Tibial nerve (tissue), 4 donors: ENCODE results near the gene S100A5. TPM values are rescaled to one million over a fixed set of nuclear protein-coding genes. Genes with fewer than 3 reads are reported as not detected.
"Not testable (repeated sequence)": the region's sequence is repeated elsewhere in the genome, so short reads cannot be mapped to it uniquely, and the experiment has no call there.

ENCODE experiments used
- DNase-seq, 2 donors: peaks; one replicate each; pipeline ENCODE4 v3.0.0-alpha.2; 2019; ENCODE audit warnings: low spot score in 2 of 2
- H3K27ac ChIP-seq, 4 donors: fragments of 200-600 bp; sonication (generic) in 3 of 4; one replicate each; pipeline ENCODE4 v1.5.1; 2017 to 2019; ENCODE audit warnings: mild to moderate bottlenecking in 1 of 4
- H3K27me3 ChIP-seq, 2 donors: fragments of 200-600 bp; sonication (generic) in 1 of 2; one replicate each; pipeline versions ENCODE4 v1.5.1 to v1.6.0; 2017 to 2019
- H3K36me3 ChIP-seq, 3 donors: fragments of 200-600 bp; sonication (generic); one replicate each; pipeline ENCODE4 v1.5.1; 2018 to 2019
- H3K4me1 ChIP-seq, 4 donors: fragments of 200-600 bp; sonication (generic) in 3 of 4; one replicate each; pipeline ENCODE4 v1.5.1; 2017 to 2019
- H3K4me3 ChIP-seq, 4 donors: fragments of 200-600 bp; sonication (generic) in 3 of 4; one replicate each; pipeline ENCODE4 v1.5.1; 2017 to 2019; ENCODE audit warnings: mild to moderate bottlenecking in 1 of 4, moderate library complexity in 1 of 4
- H3K9me3 ChIP-seq, 4 donors: fragments of 200-600 bp; sonication (generic) in 3 of 4; one replicate each; pipeline ENCODE4 v1.5.1; 2017 to 2019
- EP300 ChIP-seq, 2 donors: sonication (generic); formaldehyde crosslinking; IDR thresholded peaks; one replicate each; pipeline ENCODE4 v1.6.1; 2017; ENCODE audit warnings: antibody characterized with exemption in 2 of 2, mild to moderate bottlenecking in 1 of 2
- POLR2A ChIP-seq, 2 donors: fragments of 450-650 bp; IDR thresholded peaks; one replicate each; pipeline ENCODE4 v1.6.1; 2017; ENCODE audit warnings: antibody characterized with exemption in 2 of 2, mild to moderate bottlenecking in 2 of 2, moderate library complexity in 2 of 2
- WGBS, 2 donors: methylation state at CpG; one replicate each; pipeline ENCODE4 v1.1.5; 2018; 5-methylcytosine and 5-hydroxymethylcytosine counted together
- total RNA-seq, 4 donors: library from RNA; depleted of rRNA; stranded (reverse); fragments of >200 nt; gene quantifications; one replicate each; pipeline ENCODE4 v1.1.0, GENCODE V29; 2016
- TF ChIP-seq, protein P1 (sequence below), 5 experiments: fragments of 200-600 bp in 3 of 5; fragments of 450-650 bp in 2 of 5; sonication (generic) in 3 of 5; IDR thresholded peaks; one replicate each; pipeline ENCODE4 v1.5.1; 2016 to 2019; ENCODE audit warnings: antibody characterized with exemption in 5 of 5, mild to moderate bottlenecking in 3 of 5, moderate library complexity in 2 of 5

S100A5 gene
- total RNA-seq, 4 donors from 2014 or later = not detected

DNA sequence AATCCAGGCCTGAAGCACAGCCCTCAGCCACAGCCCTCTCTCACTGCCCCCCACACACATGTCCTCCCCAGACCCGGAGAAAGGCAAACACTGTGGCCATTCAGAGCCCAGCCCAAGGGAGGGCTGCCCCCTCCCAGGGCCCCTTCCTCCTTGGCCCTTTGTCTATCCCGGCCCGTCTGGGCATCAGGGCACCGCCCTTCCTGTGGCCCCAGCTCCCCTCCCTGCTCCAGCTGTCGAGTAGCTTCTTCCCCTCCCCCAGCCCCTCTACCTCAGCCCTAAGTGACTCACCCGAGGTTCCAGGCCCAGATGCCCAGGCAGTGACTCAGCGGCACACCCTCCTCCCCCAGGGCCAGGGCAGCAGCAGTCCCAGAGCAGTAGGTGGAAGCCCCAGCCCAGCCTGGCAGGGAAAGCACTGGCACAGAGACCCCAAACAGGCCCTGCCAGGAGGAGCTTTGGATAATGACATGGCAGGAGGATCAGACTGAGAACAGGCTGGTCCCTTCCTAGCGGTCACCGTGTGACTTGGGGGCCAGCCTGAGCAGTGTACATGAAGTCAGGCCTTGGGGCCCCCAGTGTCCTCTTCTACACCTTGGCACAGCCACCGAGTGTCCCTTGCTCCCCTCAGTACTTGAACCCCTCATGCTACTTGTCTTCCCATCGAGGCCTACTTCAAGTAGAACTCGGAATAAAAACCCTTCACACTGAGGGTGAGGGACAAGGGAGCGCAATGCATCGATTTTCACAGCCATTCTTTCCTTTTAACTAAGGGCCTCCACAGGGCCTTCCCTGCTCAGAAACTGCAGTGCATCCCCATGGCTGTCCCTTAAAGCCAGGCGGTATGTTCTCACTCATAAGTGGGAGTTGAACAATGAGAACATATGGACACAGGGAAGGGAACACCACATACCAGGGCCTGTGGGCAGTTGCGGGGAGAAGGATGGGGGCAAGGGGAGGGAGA, 26.0 kb upstream of the S100A5 start:
- DNase-seq = peak; percentile 88 to 93
- no peak overlapping the region for H3K4me3 ChIP-seq

DNA sequence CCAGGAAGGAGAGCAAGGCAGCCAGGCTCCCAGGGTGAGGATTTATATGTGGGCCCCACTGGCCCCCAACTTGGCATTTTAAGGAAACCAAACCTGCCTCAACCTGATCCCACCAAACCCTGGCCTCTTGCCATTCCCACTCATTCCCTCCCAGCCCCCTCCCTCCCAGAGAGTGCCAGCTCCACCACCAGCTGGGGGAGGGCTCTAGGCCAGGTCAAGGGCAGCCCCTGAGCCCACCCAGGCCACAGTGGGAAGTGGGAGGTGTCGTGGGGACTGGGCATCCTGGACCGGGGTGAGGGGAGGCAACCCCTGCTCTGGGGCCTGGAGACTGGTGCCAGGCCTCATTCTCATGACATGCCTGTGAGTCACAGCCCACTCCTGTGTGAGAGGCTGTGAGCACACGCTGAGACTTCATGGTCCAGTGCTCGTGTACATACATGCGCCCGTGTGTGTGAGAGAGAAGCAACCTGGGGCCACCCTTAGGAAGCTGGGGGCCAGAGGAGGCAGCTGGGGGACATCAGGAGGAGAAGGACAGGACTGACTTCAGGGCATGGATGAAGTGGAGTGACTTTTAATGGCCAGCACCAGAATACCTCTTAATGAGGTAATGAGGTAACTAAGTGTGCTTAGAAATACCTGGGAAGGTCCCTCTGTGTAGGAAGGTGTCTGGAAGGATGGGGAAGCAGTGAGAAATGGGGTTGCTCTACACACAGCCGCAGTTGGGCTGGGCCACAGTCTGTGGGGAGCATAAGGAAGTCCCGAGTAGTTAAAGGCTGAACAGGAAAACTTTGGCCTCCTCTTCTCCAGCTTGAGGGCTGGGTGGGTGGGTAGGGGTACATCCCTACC, 25.0 kb upstream of the S100A5 start, which contains the start of gene S100A2:
S100A2 (minus strand) TSS at position 316 of the 846 bp plus-strand sequence. CDS start 1,967 bp downstream, outside the sequence.
- H3K27ac ChIP-seq = peak within 1 kb of the TSS; percentile 59 to 99 (median 91)
- no peak for TF ChIP-seq POLR2A (IDR thresholded peaks at IDR 0.05)
- TF ChIP-seq, protein P1, sequence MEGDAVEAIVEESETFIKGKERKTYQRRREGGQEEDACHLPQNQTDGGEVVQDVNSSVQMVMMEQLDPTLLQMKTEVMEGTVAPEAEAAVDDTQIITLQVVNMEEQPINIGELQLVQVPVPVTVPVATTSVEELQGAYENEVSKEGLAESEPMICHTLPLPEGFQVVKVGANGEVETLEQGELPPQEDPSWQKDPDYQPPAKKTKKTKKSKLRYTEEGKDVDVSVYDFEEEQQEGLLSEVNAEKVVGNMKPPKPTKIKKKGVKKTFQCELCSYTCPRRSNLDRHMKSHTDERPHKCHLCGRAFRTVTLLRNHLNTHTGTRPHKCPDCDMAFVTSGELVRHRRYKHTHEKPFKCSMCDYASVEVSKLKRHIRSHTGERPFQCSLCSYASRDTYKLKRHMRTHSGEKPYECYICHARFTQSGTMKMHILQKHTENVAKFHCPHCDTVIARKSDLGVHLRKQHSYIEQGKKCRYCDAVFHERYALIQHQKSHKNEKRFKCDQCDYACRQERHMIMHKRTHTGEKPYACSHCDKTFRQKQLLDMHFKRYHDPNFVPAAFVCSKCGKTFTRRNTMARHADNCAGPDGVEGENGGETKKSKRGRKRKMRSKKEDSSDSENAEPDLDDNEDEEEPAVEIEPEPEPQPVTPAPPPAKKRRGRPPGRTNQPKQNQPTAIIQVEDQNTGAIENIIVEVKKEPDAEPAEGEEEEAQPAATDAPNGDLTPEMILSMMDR (IDR thresholded peaks at IDR 0.05) = no peak
- no peak for TF ChIP-seq EP300 (IDR thresholded peaks at IDR 0.05)
- H3K4me1 ChIP-seq = peaks cover 0 to 48% (median 34%) of the 10 kb centered on the region in 4 donors
- WGBS, 2 donors = 27 to 34% methylated on average over 6 to 8 of the region's 8 CpGs
- H3K9me3 ChIP-seq = no peaks in the 10 kb centered on the region
- H3K36me3 ChIP-seq = no peaks in the 10 kb centered on the region
- no peaks in the 10 kb centered on the region for H3K27me3 ChIP-seq
- no peak for DNase-seq
- no peak within 1 kb of the TSS for H3K4me3 ChIP-seq

More for the DNA sequence above, 26.0 kb upstream of the S100A5 start:
- Histone ChIP-seq H3K27me3 (no peaks in the 10 kb centered on the region), H3K27ac (peak overlapping the region; percentile 59 to 99 (median 91)), H3K9me3 (no peaks in the 10 kb centered on the region), H3K36me3 (no peaks in the 10 kb centered on the region), H3K4me1 (peaks cover 0 to 48% (median 35%) of the 10 kb centered on the region in 4 donors)
- WGBS, 2 donors = 32 to 41% methylated on average over 15 to 16 of the region's 16 CpGs
- TF ChIP-seq POLR2A (IDR thresholded peaks at IDR 0.05) (peak in 1 of 2 donors; percentile 38), EP300 (IDR thresholded peaks at IDR 0.05) (peak; percentile 66 to 90)
- TF ChIP-seq, protein P1 (IDR thresholded peaks at IDR 0.05) = peak in 1 of 5 experiments; percentile 36

DNA sequence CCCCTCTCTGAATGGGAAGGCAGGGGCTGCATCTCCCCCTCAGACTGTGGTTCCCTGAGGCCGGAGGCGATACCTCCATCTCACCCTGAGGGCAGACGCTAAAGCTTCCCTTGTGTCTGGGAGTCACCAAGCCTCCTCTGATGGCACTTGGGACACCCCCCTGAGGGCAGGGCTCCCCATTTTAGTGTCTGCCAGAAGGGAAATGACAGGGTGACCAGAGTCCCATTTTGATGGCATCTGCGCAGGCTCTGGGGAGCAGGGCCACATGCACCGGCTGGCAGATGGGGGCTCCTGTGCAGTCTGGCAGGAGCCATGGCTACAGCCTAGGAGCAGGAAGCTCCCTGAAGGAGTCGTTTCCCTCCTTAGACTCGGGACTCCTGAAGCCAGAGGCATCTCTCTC, 23.3 kb upstream of the S100A5 start:
- Histone ChIP-seq H3K27ac (peak overlapping the region in 3 of 4 donors; percentile 0 to 99 (median 96)), H3K36me3 (no peaks in the 10 kb centered on the region), H3K27me3 (no peaks in the 10 kb centered on the region), H3K9me3 (no peaks in the 10 kb centered on the region), H3K4me3 (no peak overlapping the region), H3K4me1 (peaks cover 0 to 47% (median 34%) of the 10 kb centered on the region in 4 donors)
- WGBS, 2 donors = 95 to 96% methylated on average over 7 of the region's 7 CpGs
- TF ChIP-seq, protein P1 (IDR thresholded peaks at IDR 0.05) = no peak
- no peak for TF ChIP-seq EP300 (IDR thresholded peaks at IDR 0.05)
- TF ChIP-seq POLR2A (IDR thresholded peaks at IDR 0.05) = no peak
- no peak for DNase-seq

DNA sequence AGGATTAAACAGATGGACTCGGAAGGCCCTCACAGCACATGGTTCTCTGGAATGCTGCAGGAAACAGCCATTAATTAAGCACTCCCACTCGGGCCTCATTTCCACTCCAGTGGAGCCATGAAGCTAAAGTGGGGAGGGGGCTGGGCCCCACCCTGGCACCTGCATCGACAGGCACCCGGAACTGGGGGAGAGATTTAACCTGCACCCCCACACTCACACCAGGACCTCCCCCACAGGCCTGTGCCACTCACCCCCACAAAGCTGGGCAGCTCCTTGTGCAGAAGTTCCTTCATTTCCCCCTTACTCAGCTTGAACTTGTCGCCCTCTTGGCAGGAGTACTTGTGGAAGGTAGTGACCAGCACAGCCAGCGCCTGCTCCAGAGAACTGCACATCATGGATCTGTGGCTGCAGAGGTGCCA, 22.8 kb upstream of the S100A5 start:
- H3K36me3 ChIP-seq = no peaks in the 10 kb centered on the region
- H3K27me3 ChIP-seq = no peaks in the 10 kb centered on the region
- DNase-seq = no peak
- 65 to 81% methylated on average over 5 to 6 of the region's 6 CpGs for WGBS, 2 donors
- no peaks in the 10 kb centered on the region for H3K9me3 ChIP-seq
- H3K27ac ChIP-seq = no peak overlapping the region
- peaks cover 0 to 42% (median 33%) of the 10 kb centered on the region in 4 donors for H3K4me1 ChIP-seq
- H3K4me3 ChIP-seq = no peak overlapping the region
- TF ChIP-seq EP300 (IDR thresholded peaks at IDR 0.05) (no peak), POLR2A (IDR thresholded peaks at IDR 0.05) (no peak)
- TF ChIP-seq, protein P1 (IDR thresholded peaks at IDR 0.05) = no peak

DNA sequence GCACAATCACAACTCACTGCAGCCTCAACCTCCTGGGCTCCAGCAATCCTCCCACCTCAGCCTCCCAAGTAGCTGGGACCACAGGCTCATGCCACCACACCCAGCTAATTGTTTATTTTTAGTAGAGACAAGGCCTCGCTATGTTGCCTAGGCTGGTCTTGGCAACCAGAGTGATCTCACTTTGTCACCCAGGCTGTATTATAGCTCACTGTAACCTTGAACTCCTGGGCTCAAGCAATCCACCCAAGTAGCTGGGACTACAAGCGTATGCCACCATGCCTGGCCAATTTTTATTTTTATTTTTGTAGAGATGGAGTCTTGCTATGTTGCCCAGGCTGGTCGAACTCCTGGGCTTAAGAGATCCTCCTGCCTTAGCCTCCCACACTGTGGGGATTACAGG, 21.3 kb upstream of the S100A5 start:
- H3K9me3 ChIP-seq, H3K36me3 ChIP-seq, DNase-seq, H3K27ac ChIP-seq, H3K27me3 ChIP-seq, H3K4me3 ChIP-seq: not testable (repeated sequence)
- WGBS, 2 donors = 94 to 96% methylated on average over 3 of the region's 3 CpGs
- peaks cover 0 to 27% (median 18%) of the 10 kb centered on the region in 4 donors for H3K4me1 ChIP-seq
